Mesendoderm (in vitro differentiated cells): ENCODE measurements around the gene CMTR1.

Experiments used
- DNase-seq: peaks from one replicate; pipeline ENCODE4 v3.0.0; 2013
- H2AK5ac ChIP-seq: 2 replicates; pipeline ENCODE4 v1.6.1; 2013; ENCODE audit warnings: low read length, inconsistent platforms
- H2BK120ac ChIP-seq: 2 replicates; pipeline ENCODE4 v1.6.1; 2013; ENCODE audit warnings: low read depth, mild to moderate bottlenecking, low read length, moderate library complexity, mixed read lengths
- H2BK15ac ChIP-seq: replicated peaks from 2 replicates; pipeline ENCODE4 v1.6.1; 2013; ENCODE audit warnings: low read depth, mild to moderate bottlenecking, moderate library complexity
- H2BK5ac ChIP-seq: 2 replicates; pipeline ENCODE4 v1.6.1; 2013; ENCODE audit warnings: low read length, inconsistent platforms
- H3K18ac ChIP-seq: 2 replicates; pipeline ENCODE4 v1.6.1; 2013; ENCODE audit warnings: mild to moderate bottlenecking, low read length, mixed read lengths
- H3K23ac ChIP-seq: one replicate; pipeline ENCODE4 v1.6.1; 2013; ENCODE audit warnings: low read length
- H3K27ac ChIP-seq: 2 replicates; pipeline ENCODE4 v1.5.1; 2013; ENCODE audit warnings: low read depth, mild to moderate bottlenecking, inconsistent platforms, low read length, moderate library complexity
- H3K27me3 ChIP-seq: 2 replicates; pipeline ENCODE4 v1.6.1; 2013; ENCODE audit warnings: low read length, control low read depth, mild to moderate bottlenecking, inconsistent platforms; ENCODE audit not compliant: insufficient read depth, poor library complexity
- H3K36me3 ChIP-seq: 2 replicates; pipeline ENCODE4 v1.6.1; 2013; ENCODE audit warnings: low read length, inconsistent platforms; ENCODE audit not compliant: control insufficient read depth, insufficient read depth
- H3K4ac ChIP-seq: one replicate; pipeline ENCODE4 v1.6.1; 2013; ENCODE audit warnings: low read depth, mild to moderate bottlenecking, low read length, moderate library complexity
- H3K4me1 ChIP-seq: 2 replicates; pipeline ENCODE4 v1.6.1; 2013; ENCODE audit warnings: low read depth, low read length, inconsistent platforms; ENCODE audit not compliant: control insufficient read depth
- H3K4me2 ChIP-seq: 2 replicates; pipeline ENCODE4 v1.6.1; 2013; ENCODE audit warnings: low read length
- H3K4me3 ChIP-seq: 2 replicates; pipeline ENCODE4 v1.5.1; 2013; ENCODE audit warnings: mild to moderate bottlenecking, low read length
- H3K56ac ChIP-seq: one replicate; pipeline ENCODE4 v1.6.1; 2013; ENCODE audit warnings: low read length
- H3K79me1 ChIP-seq: 2 replicates; pipeline ENCODE4 v1.6.1; 2013; ENCODE audit warnings: low read length, inconsistent platforms
- H3K79me2 ChIP-seq: 2 replicates; pipeline ENCODE4 v1.6.1; 2013; ENCODE audit warnings: mild to moderate bottlenecking, low read length; ENCODE audit not compliant: control insufficient read depth, insufficient read depth
- H3K9ac ChIP-seq: 2 replicates; pipeline ENCODE4 v1.6.1; 2013; ENCODE audit warnings: low read length, inconsistent platforms
- H4K5ac ChIP-seq: one replicate; pipeline ENCODE4 v1.6.1; 2013; ENCODE audit warnings: low read length
- H4K8ac ChIP-seq: one replicate; pipeline ENCODE4 v1.6.1; 2013; ENCODE audit warnings: low read depth, mild to moderate bottlenecking, control low read depth, low read length, moderate library complexity
- WGBS: extraction: QIAGEN DNeasy Blood & Tissue Kit; methylation state at CpG from one replicate; pipeline ENCODE4 v1.1.7; 2013; ENCODE audit warnings: low lambda C conversion rate, missing lambda C conversion rate; ENCODE audit not compliant: insufficient coverage; ENCODE audit errors: extremely low coverage; 5-methylcytosine and 5-hydroxymethylcytosine counted together

The CMTR1 gene

GRCh38 chr6:37523412-37523811 lies 90.4 kb downstream of the CMTR1 start:
- no peak overlapping the region for H3K23ac ChIP-seq
- no peak overlapping the region for H4K5ac ChIP-seq
- H2BK120ac ChIP-seq, result no peak overlapping the region
- H3K27me3 ChIP-seq, result no peaks in the 10 kb centered on the region
- no peaks in the 10 kb centered on the region for H3K4me1 ChIP-seq
- no peak overlapping the region for H4K8ac ChIP-seq
- no peak overlapping the region for H3K27ac ChIP-seq
- H3K79me1 ChIP-seq, result no peaks in the 10 kb centered on the region
- H3K56ac ChIP-seq, result no peak overlapping the region
- no peak overlapping the region for H3K18ac ChIP-seq
- H2BK5ac ChIP-seq, result no peak overlapping the region
- no CpG with 5 or more reads among the region's 7 CpGs for WGBS
- no peaks in the 10 kb centered on the region for H3K36me3 ChIP-seq
- no peak for DNase-seq
- no peak overlapping the region for H3K4ac ChIP-seq
- H3K9ac ChIP-seq, result no peak overlapping the region
- no peak overlapping the region for H2BK15ac ChIP-seq
- H3K4me2 ChIP-seq, result no peak overlapping the region
- H3K79me2 ChIP-seq, result no peaks in the 10 kb centered on the region
- no peak overlapping the region for H2AK5ac ChIP-seq
- H3K4me3 ChIP-seq, result no peak overlapping the region

GRCh38 chr6:37524025-37524969 lies 91.3 kb downstream of the CMTR1 start:
- no peaks in the 10 kb centered on the region for H3K79me2 ChIP-seq
- H3K23ac ChIP-seq, result no peak overlapping the region
- no peak overlapping the region for H2BK120ac ChIP-seq
- H4K5ac ChIP-seq, result no peak overlapping the region
- no peak overlapping the region for H3K56ac ChIP-seq
- no CpG with 5 or more reads among the region's 19 CpGs for WGBS
- no peak overlapping the region for H3K18ac ChIP-seq
- no peaks in the 10 kb centered on the region for H3K4me1 ChIP-seq
- no peaks in the 10 kb centered on the region for H3K79me1 ChIP-seq
- H3K27me3 ChIP-seq, result no peaks in the 10 kb centered on the region
- H3K4me2 ChIP-seq, result no peak overlapping the region
- no peak overlapping the region for H2BK15ac ChIP-seq
- H2AK5ac ChIP-seq, result no peak overlapping the region
- no peak for DNase-seq
- no peak overlapping the region for H3K4me3 ChIP-seq
- no peak overlapping the region for H3K4ac ChIP-seq
- H4K8ac ChIP-seq, result no peak overlapping the region
- no peak overlapping the region for H3K27ac ChIP-seq
- H3K36me3 ChIP-seq, result no peaks in the 10 kb centered on the region
- no peak overlapping the region for H3K9ac ChIP-seq
- H2BK5ac ChIP-seq, result no peak overlapping the region

DNA sequence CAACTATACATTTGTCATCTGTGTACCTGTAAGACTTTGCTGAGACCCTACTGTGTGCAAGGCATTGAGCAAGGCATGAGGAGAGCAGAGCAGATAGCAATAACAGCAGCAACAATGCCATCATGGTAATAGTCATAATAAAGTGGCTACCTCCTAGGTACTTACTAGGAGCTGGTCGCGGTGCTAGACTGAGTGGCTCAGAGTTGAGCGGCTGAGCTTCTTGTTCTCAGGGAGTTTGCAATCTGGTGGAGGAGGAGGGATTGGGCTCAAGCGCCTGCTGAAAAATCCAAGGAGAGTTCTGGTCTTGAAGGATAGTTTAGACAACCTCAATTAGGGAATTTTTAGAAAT lies 91.9 kb downstream of the CMTR1 start:
- no peak overlapping the region for H2BK5ac ChIP-seq
- no peaks in the 10 kb centered on the region for H3K27me3 ChIP-seq
- WGBS, result no CpG with 5 or more reads among the region's 4 CpGs
- no peak overlapping the region for H3K56ac ChIP-seq
- H2AK5ac ChIP-seq, result no peak overlapping the region
- no peak overlapping the region for H2BK120ac ChIP-seq
- H3K79me2 ChIP-seq, result no peaks in the 10 kb centered on the region
- H4K5ac ChIP-seq, result no peak overlapping the region
- no peak overlapping the region for H3K23ac ChIP-seq
- H3K4me3 ChIP-seq, result no peak overlapping the region
- H3K4me2 ChIP-seq, result no peak overlapping the region
- H3K18ac ChIP-seq, result no peak overlapping the region
- H2BK15ac ChIP-seq, result no peak overlapping the region
- H3K4me1 ChIP-seq, result no peaks in the 10 kb centered on the region
- no peaks in the 10 kb centered on the region for H3K79me1 ChIP-seq
- H3K36me3 ChIP-seq, result no peaks in the 10 kb centered on the region
- no peak overlapping the region for H3K4ac ChIP-seq
- no peak overlapping the region for H4K8ac ChIP-seq
- no peak overlapping the region for H3K27ac ChIP-seq
- DNase-seq, result no peak
- H3K9ac ChIP-seq, result no peak overlapping the region

- H3K27me3 ChIP-seq, result no peaks in the 10 kb centered on the region
- H3K79me1 ChIP-seq, result no peaks in the 10 kb centered on the region
- no peak overlapping the region for H2BK5ac ChIP-seq
- H3K18ac ChIP-seq, result no peak overlapping the region
- H3K36me3 ChIP-seq, result no peaks in the 10 kb centered on the region
- no peak overlapping the region for H3K4me3 ChIP-seq
- H3K4me2 ChIP-seq, result no peak overlapping the region
- no peak overlapping the region for H2AK5ac ChIP-seq
- no peak overlapping the region for H3K27ac ChIP-seq
- H3K4ac ChIP-seq, result no peak overlapping the region
- no peak overlapping the region for H2BK15ac ChIP-seq
- H3K4me1 ChIP-seq, result no peaks in the 10 kb centered on the region
- H2BK120ac ChIP-seq, result no peak overlapping the region
- no peak overlapping the region for H3K56ac ChIP-seq
- H3K23ac ChIP-seq, result no peak overlapping the region
- H3K79me2 ChIP-seq, result no peaks in the 10 kb centered on the region
- H3K9ac ChIP-seq, result no peak overlapping the region
- H4K8ac ChIP-seq, result no peak overlapping the region
- no CpG with 5 or more reads among the region's 12 CpGs for WGBS
- peak; percentile 58 for DNase-seq
- no peak overlapping the region for H4K5ac ChIP-seq
Measured at GRCh38 chr6:37525460-37526357, 92.7 kb downstream of the CMTR1 start.

DNA sequence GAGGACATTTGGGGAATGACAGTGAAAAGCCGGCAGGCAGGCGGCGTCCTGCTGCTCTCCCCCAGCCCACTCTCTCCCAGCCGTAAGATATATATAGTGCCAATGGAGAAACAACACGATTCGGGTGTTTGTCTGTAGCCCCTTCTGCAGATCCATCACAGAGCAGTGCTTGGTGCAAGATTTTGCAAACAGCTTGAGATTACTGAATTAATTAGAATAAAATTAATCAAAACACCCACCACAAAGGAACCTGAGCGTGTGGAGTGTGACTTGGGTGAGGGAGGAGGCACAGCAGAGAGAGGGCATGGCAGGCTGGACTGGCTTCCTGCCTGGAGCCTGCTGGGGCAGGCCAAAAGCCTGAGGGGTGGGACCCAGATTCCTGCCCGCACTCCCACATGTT lies 95.5 kb downstream of the CMTR1 start:
- Histone ChIP-seq H2BK15ac (no peak overlapping the region), H3K4me1 (no peaks in the 10 kb centered on the region), H4K8ac (no peak overlapping the region), H3K4me3 (no peak overlapping the region), H2AK5ac (no peak overlapping the region), H2BK5ac (no peak overlapping the region), H3K27me3 (no peaks in the 10 kb centered on the region), H3K23ac (no peak overlapping the region), H3K4ac (no peak overlapping the region), H3K79me2 (no peaks in the 10 kb centered on the region), H3K27ac (no peak overlapping the region), H3K56ac (no peak overlapping the region), H3K79me1 (no peaks in the 10 kb centered on the region), H3K4me2 (no peak overlapping the region), H3K18ac (no peak overlapping the region), H3K36me3 (no peaks in the 10 kb centered on the region), H4K5ac (no peak overlapping the region), H3K9ac (no peak overlapping the region), H2BK120ac (no peak overlapping the region)
- WGBS, result no CpG with 5 or more reads among the region's 8 CpGs
- DNase-seq, result no peak
